HEK293 (cell line): ENCODE results near the gene HID1.

Experiments
- BCL11A ChIP-seq: fragments of 450-650 bp; formaldehyde crosslinking; IDR thresholded peaks from 2 replicates; pipeline ENCODE4 v1.5.1; 2016; ENCODE audit warnings: low read depth, missing biosample characterization, missing genetic modification characterization
- BCL6B ChIP-seq: fragments of 450-650 bp; formaldehyde crosslinking; IDR thresholded peaks from 2 replicates; pipeline ENCODE4 v1.5.1; 2017; ENCODE audit warnings: missing biosample characterization, missing genetic modification characterization
- HIC1 ChIP-seq: fragments of 450-650 bp; formaldehyde crosslinking; IDR thresholded peaks from 2 replicates; pipeline ENCODE4 v1.5.1; 2016; ENCODE audit warnings: missing biosample characterization, missing genetic modification characterization
- IKZF3 ChIP-seq: fragments of 450-650 bp; IDR thresholded peaks from 2 replicates; pipeline ENCODE4 v1.5.0; 2018; ENCODE audit warnings: missing biosample characterization, mild to moderate bottlenecking, missing genetic modification characterization, moderate library complexity
- INSM2 ChIP-seq: fragments of 450-650 bp; formaldehyde crosslinking; IDR thresholded peaks from 2 replicates; pipeline ENCODE4 v1.5.1; 2016; ENCODE audit warnings: missing biosample characterization, missing genetic modification characterization
- KLF16 ChIP-seq: fragments of 450-650 bp; formaldehyde crosslinking; IDR thresholded peaks from 2 replicates; pipeline ENCODE4 v1.5.1; 2017; ENCODE audit warnings: missing biosample characterization, missing genetic modification characterization
- MZF1 ChIP-seq: fragments of 450-650 bp; formaldehyde crosslinking; IDR thresholded peaks from 2 replicates; pipeline ENCODE4 v1.5.1; 2017; ENCODE audit warnings: missing biosample characterization, missing genetic modification characterization, borderline replicate concordance
- SETDB1 ChIP-seq: IDR thresholded peaks from one replicate; pipeline ENCODE4 v1.6.1; 2017; ENCODE audit warnings: mild to moderate bottlenecking, low read length, moderate library complexity, mixed read lengths; ENCODE audit not compliant: insufficient read length
- YY1 ChIP-seq: fragments of 450-650 bp; formaldehyde crosslinking; IDR thresholded peaks from 2 replicates; pipeline ENCODE4 v1.5.1; 2018; ENCODE audit warnings: missing biosample characterization, missing genetic modification characterization
- ZBTB1 ChIP-seq: fragments of 450-650 bp; formaldehyde crosslinking; IDR thresholded peaks from 2 replicates; pipeline ENCODE4 v1.5.1; 2016; ENCODE audit warnings: missing biosample characterization, missing genetic modification characterization
- ZBTB11 ChIP-seq: fragments of 450-650 bp; formaldehyde crosslinking; conservative IDR thresholded peaks from 2 replicates; pipeline ENCODE4 v1.5.1; 2016; ENCODE audit warnings: low read depth, missing biosample characterization, missing genetic modification characterization
- ZBTB7A ChIP-seq: fragments of 450-650 bp; formaldehyde crosslinking; IDR thresholded peaks from 2 replicates; pipeline ENCODE4 v1.5.1; 2016; ENCODE audit warnings: low read depth, missing biosample characterization, missing genetic modification characterization
- ZFP41 ChIP-seq: fragments of 450-650 bp; formaldehyde crosslinking; IDR thresholded peaks from 2 replicates; pipeline ENCODE4 v1.5.1; 2016; ENCODE audit warnings: missing biosample characterization, missing genetic modification characterization, borderline replicate concordance
- ZNF10 ChIP-seq: fragments of 450-650 bp; formaldehyde crosslinking; IDR thresholded peaks from 2 replicates; pipeline ENCODE4 v1.5.1; 2017; ENCODE audit warnings: missing biosample characterization, missing genetic modification characterization
- ZNF133 ChIP-seq: fragments of 450-650 bp; formaldehyde crosslinking; IDR thresholded peaks from 2 replicates; pipeline ENCODE4 v1.5.1; 2016; ENCODE audit warnings: missing biosample characterization, missing genetic modification characterization
- ZNF239 ChIP-seq: fragments of 450-650 bp; formaldehyde crosslinking; IDR thresholded peaks from 2 replicates; pipeline ENCODE4 v1.5.1; 2016; ENCODE audit warnings: missing biosample characterization, missing genetic modification characterization
- ZNF473 ChIP-seq: fragments of 450-650 bp; formaldehyde crosslinking; IDR thresholded peaks from 2 replicates; pipeline ENCODE4 v1.5.1; 2017; ENCODE audit warnings: missing biosample characterization, missing genetic modification characterization
- ZNF555 ChIP-seq: fragments of 450-650 bp; formaldehyde crosslinking; conservative IDR thresholded peaks from 2 replicates; pipeline ENCODE4 v1.5.1; 2017; ENCODE audit warnings: missing biosample characterization, mild to moderate bottlenecking, missing genetic modification characterization, inconsistent platforms
- ZNF639 ChIP-seq: fragments of 450-650 bp; formaldehyde crosslinking; IDR thresholded peaks from 2 replicates; pipeline ENCODE4 v1.5.1; 2016; ENCODE audit warnings: missing biosample characterization, missing genetic modification characterization
- ZNF704 ChIP-seq: fragments of 450-650 bp; formaldehyde crosslinking; IDR thresholded peaks from 2 replicates; pipeline ENCODE4 v1.5.1; 2016; ENCODE audit warnings: missing biosample characterization, missing genetic modification characterization
- ZNF785 ChIP-seq: fragments of 450-650 bp; formaldehyde crosslinking; IDR thresholded peaks from 2 replicates; pipeline ENCODE4 v1.5.1; 2016; ENCODE audit warnings: missing biosample characterization, missing genetic modification characterization
- ZNF792 ChIP-seq: fragments of 450-650 bp; formaldehyde crosslinking; IDR thresholded peaks from 2 replicates; pipeline ENCODE4 v1.5.1; 2016; ENCODE audit warnings: missing biosample characterization, missing genetic modification characterization
- ZSCAN30 ChIP-seq: fragments of 450-650 bp; IDR thresholded peaks from 2 replicates; pipeline ENCODE4 v1.5.1; 2018; ENCODE audit warnings: missing biosample characterization, mild to moderate bottlenecking, missing genetic modification characterization, moderate library complexity
- ZSCAN4 ChIP-seq: fragments of 450-650 bp; formaldehyde crosslinking; IDR thresholded peaks from 2 replicates; pipeline ENCODE4 v1.5.1; 2017; ENCODE audit warnings: missing biosample characterization, missing genetic modification characterization

The HID1 gene

GRCh38 chr17:75012346-75013091 is 40.0 kb upstream of the HID1 start, which contains the start of gene MRPL58 (continued):
- peak; percentile 96 for TF ChIP-seq ZSCAN30
- no peak; the same call in 1 of the 2 replicates for TF ChIP-seq ZNF10 (tag by site-specific recombination)
- no peak for TF ChIP-seq ZNF473 (tag by site-specific recombination)
- no peak for TF ChIP-seq ZFP41 (tag by site-specific recombination)
- peak; percentile 99 for TF ChIP-seq ZBTB11
- 0 out of 2 replicates have a peak, but pooled peaks have one; percentile 13 for TF ChIP-seq ZNF133
- 0 out of 2 replicates have a peak, but pooled peaks have one; percentile 21 for TF ChIP-seq ZSCAN4 (tag by site-specific recombination)
- no peak for TF ChIP-seq ZNF792 (tag by site-specific recombination)
- TF ChIP-seq ZNF785 (tag by site-specific recombination): peak; percentile 75; the same call in 1 of the 2 replicates
- 0 out of 2 replicates have a peak, but pooled peaks have one; percentile 20 for TF ChIP-seq MZF1 (tag by site-specific recombination)
- TF ChIP-seq ZBTB7A (tag by site-specific recombination): peak; percentile 94
- peak; percentile 96 for TF ChIP-seq KLF16
- TF ChIP-seq YY1 (tag by site-specific recombination): peak; percentile 96
- no peak for TF ChIP-seq ZNF555 (tag by site-specific recombination)
- TF ChIP-seq ZNF639: peak; percentile 87
- TF ChIP-seq ZNF704: no peak
- TF ChIP-seq HIC1 (tag by site-specific recombination): peak; percentile 89; the same call in 1 of the 2 replicates
- TF ChIP-seq ZBTB1 (tag by site-specific recombination): 0 out of 2 replicates have a peak, but pooled peaks have one; percentile 48
- no peak for TF ChIP-seq BCL6B
- peak; percentile 31; the same call in 1 of the 2 replicates for TF ChIP-seq ZNF239 (tag by site-specific recombination)
- peak; percentile 57; the same call in 1 of the 2 replicates for TF ChIP-seq IKZF3 (tag by site-specific recombination)
- peak; percentile 12 for TF ChIP-seq BCL11A
- TF ChIP-seq INSM2 (tag by site-specific recombination): peak; percentile 74
- TF ChIP-seq SETDB1: no peak
